Fibroblast of the aortic adventitia (primary cell): Measurements from ENCODE around the gene ARVCF. TPM values are rescaled to one million over a fixed set of nuclear protein-coding genes. Genes with fewer than 3 reads are reported as not detected.
A peak's percentile ranks its signal among the peaks of the same experiment; 100 is the strongest.

ENCODE experiments used
- DNase-seq: peaks from one replicate; pipeline ENCODE4 v3.0.0-alpha.2; 2010; ENCODE audit warnings: low read depth
- H3K4me3 ChIP-seq: 2 replicates; pipeline ENCODE4 v1.5.1; 2011; ENCODE audit warnings: low read depth, mild to moderate bottlenecking, control low read depth, low read length, moderate library complexity
- total RNA-seq: library from RNA; depleted of rRNA; stranded (reverse); fragments of >200 nt; gene quantifications from 2 replicates; pipeline ENCODE4 v1.2.3, GENCODE V29; 2012; ENCODE audit warnings: low replicate concordance
- TF ChIP-seq, protein P1 (sequence below): IDR thresholded peaks from 2 replicates; pipeline ENCODE4 v1.5.1; 2011; ENCODE audit warnings: mild to moderate bottlenecking, low read length, control low read depth, inconsistent platforms; ENCODE audit not compliant: insufficient read depth

ARVCF gene
- total RNA-seq, 1 donor, result 12.9 TPM

- TF ChIP-seq, protein P1, sequence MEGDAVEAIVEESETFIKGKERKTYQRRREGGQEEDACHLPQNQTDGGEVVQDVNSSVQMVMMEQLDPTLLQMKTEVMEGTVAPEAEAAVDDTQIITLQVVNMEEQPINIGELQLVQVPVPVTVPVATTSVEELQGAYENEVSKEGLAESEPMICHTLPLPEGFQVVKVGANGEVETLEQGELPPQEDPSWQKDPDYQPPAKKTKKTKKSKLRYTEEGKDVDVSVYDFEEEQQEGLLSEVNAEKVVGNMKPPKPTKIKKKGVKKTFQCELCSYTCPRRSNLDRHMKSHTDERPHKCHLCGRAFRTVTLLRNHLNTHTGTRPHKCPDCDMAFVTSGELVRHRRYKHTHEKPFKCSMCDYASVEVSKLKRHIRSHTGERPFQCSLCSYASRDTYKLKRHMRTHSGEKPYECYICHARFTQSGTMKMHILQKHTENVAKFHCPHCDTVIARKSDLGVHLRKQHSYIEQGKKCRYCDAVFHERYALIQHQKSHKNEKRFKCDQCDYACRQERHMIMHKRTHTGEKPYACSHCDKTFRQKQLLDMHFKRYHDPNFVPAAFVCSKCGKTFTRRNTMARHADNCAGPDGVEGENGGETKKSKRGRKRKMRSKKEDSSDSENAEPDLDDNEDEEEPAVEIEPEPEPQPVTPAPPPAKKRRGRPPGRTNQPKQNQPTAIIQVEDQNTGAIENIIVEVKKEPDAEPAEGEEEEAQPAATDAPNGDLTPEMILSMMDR, result no peak
- no peak for DNase-seq
- H3K4me3 ChIP-seq, result no peak overlapping the region
Observed at GRCh38 chr22:19988331-19988808, 28.3 kb downstream of the ARVCF start.

- no peak overlapping the region for H3K4me3 ChIP-seq
- DNase-seq, result no peak
- TF ChIP-seq, protein P1, result no peak
Observed at GRCh38 chr22:19987394-19988306, 29.0 kb downstream of the ARVCF start.

DNA sequence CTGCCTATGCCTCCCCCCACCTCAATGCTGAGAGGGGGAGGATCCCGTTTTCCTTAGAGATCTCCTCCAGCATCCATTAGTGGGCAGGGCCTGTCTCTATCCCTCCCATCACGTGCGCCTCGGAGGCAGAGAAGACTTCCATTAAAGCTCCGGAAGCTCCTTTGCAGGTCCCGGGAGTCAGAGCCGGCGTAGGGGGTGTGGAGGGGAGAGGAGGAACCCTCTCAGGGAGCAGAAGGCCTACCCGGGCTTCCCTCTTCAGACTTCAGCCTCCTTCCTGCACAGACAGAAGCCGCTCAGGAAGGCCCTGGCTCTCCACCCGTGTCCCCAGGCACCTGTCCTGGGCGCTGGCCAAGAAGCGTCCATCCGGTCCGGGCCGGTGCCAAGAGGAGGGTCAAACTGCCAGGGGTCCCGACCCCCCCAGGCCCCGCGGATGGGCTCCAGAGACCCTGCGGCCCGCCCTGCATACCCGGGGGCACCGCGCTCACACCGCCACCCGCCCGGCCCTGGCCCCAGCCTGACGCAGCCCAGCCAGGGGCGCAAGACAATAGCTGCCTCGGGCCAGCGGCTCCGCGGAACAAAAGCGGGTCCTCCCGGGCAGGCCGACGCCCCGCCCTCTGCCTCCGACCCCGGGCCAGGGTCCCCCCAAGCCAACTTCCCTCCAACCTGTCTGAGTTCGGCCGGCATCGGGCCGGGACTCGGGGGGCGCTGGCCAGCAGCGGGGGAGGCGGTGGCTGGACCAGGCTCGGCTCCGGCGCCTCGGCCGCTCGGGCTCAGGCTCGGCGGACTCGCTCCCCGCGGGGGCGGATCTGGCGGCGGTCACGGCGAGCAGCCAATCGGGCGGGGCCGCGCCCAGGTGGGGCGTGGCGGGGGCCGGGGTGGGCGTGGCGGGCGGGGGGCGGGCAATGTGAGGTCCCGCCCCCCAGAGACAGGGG is 29.9 kb downstream of the ARVCF start:
- TF ChIP-seq, protein P1, result no peak
- DNase-seq, result peak; percentile 56
- peak overlapping the region; percentile 80 for H3K4me3 ChIP-seq

- H3K4me3 ChIP-seq, result peak overlapping the region; percentile 80
- no peak for DNase-seq
- TF ChIP-seq, protein P1, result no peak
Observed at GRCh38 chr22:19986011-19986409, 30.6 kb downstream of the ARVCF start.

DNA sequence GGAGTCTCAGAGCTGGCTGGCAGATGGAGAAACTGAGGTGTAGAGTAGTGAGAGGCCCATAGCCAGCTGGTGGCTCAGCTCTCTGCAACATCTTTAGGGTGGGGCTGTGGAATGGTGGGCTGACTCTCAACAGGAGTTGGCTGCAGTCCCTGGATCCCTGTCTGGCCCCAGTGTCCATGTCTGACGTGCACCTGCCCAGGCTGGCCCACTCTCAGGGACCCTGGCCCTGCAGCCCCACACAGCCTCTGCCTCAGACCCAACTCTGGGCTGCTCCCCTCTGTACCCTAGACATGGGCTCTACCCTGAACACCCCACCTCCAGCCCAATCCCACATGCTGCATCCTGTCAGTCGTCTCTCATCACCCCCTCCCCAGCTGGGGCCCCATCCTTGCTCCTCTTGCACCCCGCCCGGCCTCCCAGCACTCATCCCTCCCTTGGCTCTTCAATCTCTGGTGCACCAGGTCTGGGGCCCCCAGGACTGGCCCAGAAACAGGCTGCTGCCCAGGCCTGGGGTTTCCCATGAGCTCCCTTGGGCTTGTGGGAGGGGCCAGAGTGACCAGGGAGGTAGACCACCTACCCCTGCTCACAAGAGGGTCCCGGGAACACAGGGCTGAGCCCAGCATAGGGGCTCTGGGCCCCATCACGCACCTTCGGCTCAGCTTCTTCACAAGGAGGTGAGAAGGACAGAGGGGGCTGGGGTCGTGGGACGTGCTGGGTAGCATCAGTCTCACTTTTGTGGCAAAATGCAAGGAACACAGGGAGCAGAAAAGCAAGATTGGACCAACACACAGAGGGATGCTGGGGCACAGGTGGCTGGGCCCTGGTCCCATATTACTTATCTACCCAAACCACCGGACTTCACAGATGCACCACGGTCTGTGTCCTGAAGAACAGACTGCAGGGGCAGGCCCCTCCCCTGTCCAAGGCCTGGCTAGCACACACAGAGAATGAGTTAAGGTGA is 31.5 kb downstream of the ARVCF start:
- no peak for DNase-seq
- TF ChIP-seq, protein P1, result no peak
- H3K4me3 ChIP-seq, result no peak overlapping the region
